Measurements from ENCODE around the gene VSIG8.

DNA sequence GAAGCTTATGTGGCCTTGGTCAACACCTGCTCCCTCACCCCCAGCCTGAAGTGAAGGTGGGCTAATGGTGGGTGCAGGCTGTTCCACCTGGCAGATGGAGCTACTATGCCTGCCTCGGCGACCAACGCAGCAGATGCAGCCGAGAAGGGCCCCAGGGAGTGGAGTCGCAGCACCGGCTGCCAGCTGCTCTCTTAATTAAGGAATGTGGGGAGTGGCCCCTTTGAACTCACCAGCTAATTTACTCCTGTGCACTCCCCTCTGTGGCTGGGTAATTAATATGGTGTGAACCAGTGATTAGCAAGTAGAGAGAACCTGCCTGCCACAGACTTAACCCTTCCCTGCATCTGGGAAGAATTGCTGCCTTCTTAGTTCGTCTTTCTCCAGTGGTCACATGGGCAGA is 39.1 kb downstream of the VSIG8 start:
- TF ChIP-seq, protein P1, sequence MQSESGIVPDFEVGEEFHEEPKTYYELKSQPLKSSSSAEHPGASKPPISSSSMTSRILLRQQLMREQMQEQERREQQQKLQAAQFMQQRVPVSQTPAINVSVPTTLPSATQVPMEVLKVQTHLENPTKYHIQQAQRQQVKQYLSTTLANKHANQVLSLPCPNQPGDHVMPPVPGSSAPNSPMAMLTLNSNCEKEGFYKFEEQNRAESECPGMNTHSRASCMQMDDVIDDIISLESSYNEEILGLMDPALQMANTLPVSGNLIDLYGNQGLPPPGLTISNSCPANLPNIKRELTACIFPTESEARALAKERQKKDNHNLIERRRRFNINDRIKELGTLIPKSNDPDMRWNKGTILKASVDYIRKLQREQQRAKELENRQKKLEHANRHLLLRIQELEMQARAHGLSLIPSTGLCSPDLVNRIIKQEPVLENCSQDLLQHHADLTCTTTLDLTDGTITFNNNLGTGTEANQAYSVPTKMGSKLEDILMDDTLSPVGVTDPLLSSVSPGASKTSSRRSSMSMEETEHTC (IDR thresholded peaks at IDR 0.05): no peak
- no peak for TF ChIP-seq JUND (IDR thresholded peaks at IDR 0.05; ENCODE audit: borderline replicate concordance, low read depth, low read length)
- no peak for TF ChIP-seq JUND (tag; IDR thresholded peaks at IDR 0.05; ENCODE audit: borderline replicate concordance, low read depth, low read length)
- no peak for TF ChIP-seq HMGN3 (IDR thresholded peaks at IDR 0.05; ENCODE audit: borderline replicate concordance, extremely low read depth, insufficient read length, low read depth, low read length)
- TF ChIP-seq PTRF (tag; IDR thresholded peaks at IDR 0.05): no peak
- no peak for TF ChIP-seq REST (IDR thresholded peaks at IDR 0.05; ENCODE audit: borderline replicate concordance)
- no peak for TF ChIP-seq REST (CRISPR knock-in tag; IDR thresholded peaks at IDR 0.05; ENCODE audit: low read depth)

Data from K562 (cell line).